Astrocyte of the cerebellum (primary cell): Measurements from ENCODE around the gene PIGR.

Experiments
- DNase-seq: peaks from one replicate; pipeline ENCODE4 v3.0.0-alpha.2; 2011; ENCODE audit warnings: low read depth
- H3K4me3 ChIP-seq: 2 replicates; pipeline ENCODE4 v1.5.1; 2011; ENCODE audit warnings: mild to moderate bottlenecking, low read depth, low read length, moderate library complexity
- CTCF ChIP-seq: IDR thresholded peaks from 2 replicates; pipeline ENCODE4 v1.5.1; 2012; ENCODE audit warnings: low read length, low read depth, moderate library complexity, mild to moderate bottlenecking; ENCODE audit errors: missing control alignments
- in situ Hi-C: cut with HindIII; loops from 2 replicates; pipeline ENCODE4 v1.10.0; 2017; ENCODE audit warnings: low sequenced_read_pairs

The PIGR gene

GRCh38 chr1:206946261-206946660 lies at the start of gene PIGR:
PIGR (minus strand) TSS chr1:206946466; CDS start chr1:206940531, 5,935 bp downstream.
- TF ChIP-seq CTCF: no peak
- in situ Hi-C loops: no loop called here
- no peak within 1 kb of the TSS for H3K4me3 ChIP-seq

GRCh38 chr1:206992790-206993189 lies 46.5 kb upstream of the PIGR start:
- in situ Hi-C loops: no loop called here
- DNase-seq: no peak
- no peak for TF ChIP-seq CTCF
- H3K4me3 ChIP-seq: no peak overlapping the region

More at GRCh38 chr1:206946261-206946660, at the start of gene PIGR:
- DNase-seq: no peak

- H3K4me3 ChIP-seq: no peak overlapping the region
- in situ Hi-C loops: loop anchor here (5.0 kb wide), 2 partner anchors 71 to 496 kb away; no protein-coding TSS in a partner anchor
- DNase-seq: no peak
- no peak for TF ChIP-seq CTCF
These were observed 41.6 kb upstream of the PIGR start for GRCh38 chr1:206987873-206988272.

- in situ Hi-C loops: loop anchor here (5.0 kb wide), 2 partner anchors 70 to 495 kb away; no protein-coding TSS in a partner anchor
- H3K4me3 ChIP-seq: no peak overlapping the region
- no peak for TF ChIP-seq CTCF
- DNase-seq: no peak
These were observed 40.6 kb upstream of the PIGR start for GRCh38 chr1:206986885-206987284.

- TF ChIP-seq CTCF: no peak
- H3K4me3 ChIP-seq: no peak overlapping the region
- in situ Hi-C loops: loop anchor here (5.0 kb wide), 2 partner anchors 69 to 494 kb away; no protein-coding TSS in a partner anchor
- no peak for DNase-seq
These were observed 40.1 kb upstream of the PIGR start for GRCh38 chr1:206986402-206986801.

GRCh38 chr1:206985162-206985749 lies 39.0 kb upstream of the PIGR start:
- no peak for DNase-seq
- no peak overlapping the region for H3K4me3 ChIP-seq
- TF ChIP-seq CTCF: no peak
- in situ Hi-C loops: loop anchor here (5.0 kb wide), 2 partner anchors 68 to 493 kb away; no protein-coding TSS in a partner anchor
